MG63 (cell line): Measurements from ENCODE around the gene GARRE1. TPM values are rescaled to one million over a fixed set of nuclear protein-coding genes. Genes with fewer than 3 reads are reported as not detected.
"Not testable (repeated sequence)": the region's sequence is repeated elsewhere in the genome, so short reads cannot be mapped to it uniquely, and the experiment has no call there.

Experiments
- DNase-seq: peaks from one replicate; pipeline ENCODE4 v3.0.0-alpha.2; 2020
- H3K27me3 ChIP-seq: fragments of 250-450 bp; sonication (Bioruptor Pico); 2 replicates; pipeline ENCODE4 v1.5.1; 2020; ENCODE audit warnings: mild to moderate bottlenecking, moderate library complexity
- H3K36me3 ChIP-seq: fragments of 250-450 bp; sonication (Bioruptor Pico); 2 replicates; pipeline ENCODE4 v1.5.1; 2020; ENCODE audit warnings: mild to moderate bottlenecking, moderate library complexity
- H3K4me3 ChIP-seq: fragments of 250-450 bp; sonication (Bioruptor Pico); 2 replicates; pipeline ENCODE4 v1.5.1; 2020; ENCODE audit warnings: mild to moderate bottlenecking, moderate library complexity
- H3K9me3 ChIP-seq: fragments of 250-450 bp; sonication (Bioruptor Pico); 2 replicates; pipeline ENCODE4 v1.5.1; 2020; ENCODE audit warnings: mild to moderate bottlenecking, moderate library complexity
- total RNA-seq: library from RNA; depleted of rRNA; stranded (reverse); fragments of >200 nt; shearing (Covaris generic); gene quantifications from 2 replicates; pipeline ENCODE4 v1.2.3, GENCODE V29; 2014; ENCODE audit warnings: low replicate concordance

Gene GARRE1
- total RNA-seq, 1 experiment from 2014 or later, result 11.0 TPM

- peaks cover 5% of the 10 kb centered on the region for H3K9me3 ChIP-seq
- H3K4me3 ChIP-seq, result peak overlapping the region; percentile 5
- no peaks in the 10 kb centered on the region for H3K27me3 ChIP-seq
- H3K36me3 ChIP-seq, result peaks cover 15% of the 10 kb centered on the region
- DNase-seq, result no peak
These were observed 20.0 kb downstream of the GARRE1 start for GRCh38 chr19:34274284-34274826.

- H3K36me3 ChIP-seq, result peaks cover 15% of the 10 kb centered on the region
- DNase-seq, result no peak
- H3K27me3 ChIP-seq, result no peaks in the 10 kb centered on the region
- peaks cover 5% of the 10 kb centered on the region for H3K9me3 ChIP-seq
- peak overlapping the region; percentile 5; the same call in 1 of the 2 replicates for H3K4me3 ChIP-seq
These were observed 20.7 kb downstream of the GARRE1 start for GRCh38 chr19:34274827-34275625.

GRCh38 chr19:34275705-34276104, 21.4 kb downstream of the GARRE1 start:
- Histone ChIP-seq H3K9me3 (peaks cover 5% of the 10 kb centered on the region), H3K27me3 (no peaks in the 10 kb centered on the region), H3K4me3 (no peak overlapping the region), H3K36me3 (peaks cover 15% of the 10 kb centered on the region)
- no peak for DNase-seq

GRCh38 chr19:34276614-34277013, 22.3 kb downstream of the GARRE1 start:
- H3K27me3 ChIP-seq, result no peaks in the 10 kb centered on the region
- peaks cover 16% of the 10 kb centered on the region for H3K36me3 ChIP-seq
- no peak for DNase-seq
- no peak overlapping the region for H3K4me3 ChIP-seq
- H3K9me3 ChIP-seq, result peaks cover 5% of the 10 kb centered on the region

- no peaks in the 10 kb centered on the region for H3K27me3 ChIP-seq
- H3K4me3 ChIP-seq, result no peak overlapping the region
- peaks cover 15% of the 10 kb centered on the region for H3K36me3 ChIP-seq
- DNase-seq, result no peak
- peaks cover 5% of the 10 kb centered on the region for H3K9me3 ChIP-seq
These were observed 22.9 kb downstream of the GARRE1 start for GRCh38 chr19:34277244-34277643.

GRCh38 chr19:34278783-34279182, 24.4 kb downstream of the GARRE1 start:
- Histone ChIP-seq H3K4me3 (no peak overlapping the region), H3K36me3 (peaks cover 8% of the 10 kb centered on the region), H3K27me3 (no peaks in the 10 kb centered on the region), H3K9me3 (peaks cover 5% of the 10 kb centered on the region)
- DNase-seq, result no peak

- not testable (repeated sequence) for H3K9me3 ChIP-seq, H3K36me3 ChIP-seq, DNase-seq, H3K27me3 ChIP-seq, H3K4me3 ChIP-seq
These were observed 27.1 kb downstream of the GARRE1 start for GRCh38 chr19:34281444-34281843.

- Histone ChIP-seq H3K36me3 (peaks cover 9% of the 10 kb centered on the region), H3K4me3 (no peak overlapping the region), H3K9me3 (no peaks in the 10 kb centered on the region), H3K27me3 (no peaks in the 10 kb centered on the region)
- DNase-seq, result no peak
These were observed 28.5 kb downstream of the GARRE1 start for GRCh38 chr19:34282611-34283519.

- Histone ChIP-seq H3K27me3 (no peaks in the 10 kb centered on the region), H3K9me3 (no peaks in the 10 kb centered on the region), H3K4me3 (no peak overlapping the region), H3K36me3 (peaks cover 11% of the 10 kb centered on the region)
- DNase-seq, result no peak
These were observed 30.2 kb downstream of the GARRE1 start for GRCh38 chr19:34284505-34284904.

GRCh38 chr19:34287662-34288140, 33.3 kb downstream of the GARRE1 start:
- DNase-seq, result no peak
- Histone ChIP-seq H3K27me3 (no peaks in the 10 kb centered on the region), H3K4me3 (no peak overlapping the region), H3K36me3 (peaks cover 8% of the 10 kb centered on the region), H3K9me3 (no peaks in the 10 kb centered on the region; the same call in 1 of the 2 replicates)

GRCh38 chr19:34288381-34288780, 34.0 kb downstream of the GARRE1 start:
- peaks cover 8% of the 10 kb centered on the region for H3K36me3 ChIP-seq
- no peak for DNase-seq
- no peak overlapping the region for H3K4me3 ChIP-seq
- H3K27me3 ChIP-seq, result no peaks in the 10 kb centered on the region
- no peaks in the 10 kb centered on the region; the same call in 1 of the 2 replicates for H3K9me3 ChIP-seq

- H3K27me3 ChIP-seq, result no peaks in the 10 kb centered on the region
- H3K9me3 ChIP-seq, result no peaks in the 10 kb centered on the region; the same call in 1 of the 2 replicates
- no peak for DNase-seq
- H3K36me3 ChIP-seq, result peaks cover 2% of the 10 kb centered on the region
- H3K4me3 ChIP-seq, result no peak overlapping the region
These were observed 36.9 kb downstream of the GARRE1 start for GRCh38 chr19:34291235-34291634.

GRCh38 chr19:34295103-34295502, 40.7 kb downstream of the GARRE1 start:
- no peak for DNase-seq
- H3K9me3 ChIP-seq, result no peaks in the 10 kb centered on the region; the same call in 1 of the 2 replicates
- no peaks in the 10 kb centered on the region for H3K27me3 ChIP-seq
- H3K36me3 ChIP-seq, result no peaks in the 10 kb centered on the region; the same call in none of the 2 replicates
- no peak overlapping the region for H3K4me3 ChIP-seq

GRCh38 chr19:34298891-34299520, 44.7 kb downstream of the GARRE1 start:
- H3K4me3 ChIP-seq, result no peak overlapping the region
- H3K36me3 ChIP-seq, result peaks cover 13% of the 10 kb centered on the region
- H3K27me3 ChIP-seq, result no peaks in the 10 kb centered on the region
- H3K9me3 ChIP-seq, result no peaks in the 10 kb centered on the region
- DNase-seq, result no peak

GRCh38 chr19:34299576-34299975, 45.2 kb downstream of the GARRE1 start:
- H3K27me3 ChIP-seq, result no peaks in the 10 kb centered on the region

GRCh38 chr19:34300380-34300779, 46.0 kb downstream of the GARRE1 start:
- H3K36me3 ChIP-seq, result peaks cover 18% of the 10 kb centered on the region
- no peaks in the 10 kb centered on the region for H3K27me3 ChIP-seq
- H3K4me3 ChIP-seq, result no peak overlapping the region
- no peaks in the 10 kb centered on the region for H3K9me3 ChIP-seq
- DNase-seq, result no peak

More at GRCh38 chr19:34299576-34299975, 45.2 kb downstream of the GARRE1 start:
- Histone ChIP-seq H3K4me3 (no peak overlapping the region), H3K9me3 (no peaks in the 10 kb centered on the region), H3K36me3 (peaks cover 13% of the 10 kb centered on the region)
- no peak for DNase-seq
